BE2C (cell line): ENCODE results near the gene FAM83F.
A peak's percentile ranks its signal among the peaks of the same experiment; 100 is the strongest.
"Not testable (repeated sequence)": the region's sequence is repeated elsewhere in the genome, so short reads cannot be mapped to it uniquely, and the experiment has no call there.

Experiments used
- DNase-seq: peaks from one replicate; pipeline ENCODE4 v3.0.0-alpha.2; 2020
- H3K27me3 ChIP-seq: fragments of 250-450 bp; sonication (Bioruptor Pico); 2 replicates; pipeline ENCODE4 v1.5.1; 2020; ENCODE audit warnings: mild to moderate bottlenecking
- H3K36me3 ChIP-seq: fragments of 250-450 bp; sonication (Bioruptor Pico); 2 replicates; pipeline ENCODE4 v1.5.1; 2020; ENCODE audit warnings: mild to moderate bottlenecking
- H3K4me1 ChIP-seq: fragments of 250-450 bp; sonication (Bioruptor Pico); 2 replicates; pipeline ENCODE4 v1.5.1; 2020
- H3K4me3 ChIP-seq: 2 replicates; pipeline ENCODE4 v1.5.1; 2011; ENCODE audit warnings: low read depth, low read length
- H3K9me3 ChIP-seq: fragments of 250-450 bp; sonication (Bioruptor Pico); 2 replicates; pipeline ENCODE4 v1.5.1; 2020
- CTCF ChIP-seq: IDR thresholded peaks from 2 replicates; pipeline ENCODE4 v1.5.1; 2012; ENCODE audit warnings: mild to moderate bottlenecking, low read depth, low read length

FAM83F gene

GRCh38 chr22:40024201-40025061, 29.7 kb downstream of the FAM83F start:
- H3K27me3 ChIP-seq: no peaks in the 10 kb centered on the region
- peaks cover 4% of the 10 kb centered on the region for H3K4me1 ChIP-seq
- peak; percentile 80 for DNase-seq
- no peak overlapping the region for H3K4me3 ChIP-seq
- no peaks in the 10 kb centered on the region for H3K36me3 ChIP-seq
- no peaks in the 10 kb centered on the region for H3K9me3 ChIP-seq
- TF ChIP-seq CTCF: peak; percentile 94

DNA sequence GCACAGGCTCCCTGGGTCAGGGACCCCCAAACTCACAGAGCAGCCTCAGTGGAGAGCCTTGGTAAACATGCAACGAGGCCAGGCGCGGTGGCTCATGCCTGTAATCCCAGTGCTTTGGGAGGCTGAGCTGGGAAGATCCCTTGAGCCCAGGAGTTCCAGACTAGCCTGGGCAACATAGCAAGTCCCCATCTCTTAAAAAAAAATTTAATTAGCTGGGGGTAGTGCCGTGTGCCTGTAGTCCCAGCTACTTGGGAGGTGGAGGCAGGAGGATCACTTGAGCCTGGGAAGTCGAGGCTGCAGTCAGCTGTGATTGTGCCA, 30.3 kb downstream of the FAM83F start:
- H3K4me1 ChIP-seq, H3K4me3 ChIP-seq, H3K9me3 ChIP-seq, H3K36me3 ChIP-seq, DNase-seq, H3K27me3 ChIP-seq: not testable (repeated sequence)

GRCh38 chr22:40025856-40026255, 31.1 kb downstream of the FAM83F start:
- peaks cover 4% of the 10 kb centered on the region for H3K4me1 ChIP-seq
- H3K9me3 ChIP-seq: no peaks in the 10 kb centered on the region
- no peaks in the 10 kb centered on the region for H3K36me3 ChIP-seq
- no peak for DNase-seq
- H3K27me3 ChIP-seq: no peaks in the 10 kb centered on the region
- no peak overlapping the region for H3K4me3 ChIP-seq
- no peak for TF ChIP-seq CTCF

- Histone ChIP-seq H3K9me3 (no peaks in the 10 kb centered on the region), H3K4me1 (peaks cover 4% of the 10 kb centered on the region), H3K36me3 (no peaks in the 10 kb centered on the region), H3K27me3 (no peaks in the 10 kb centered on the region), H3K4me3 (no peak overlapping the region)
- TF ChIP-seq CTCF: no peak
- DNase-seq: no peak
Measured at GRCh38 chr22:40026641-40027040, 31.9 kb downstream of the FAM83F start.

DNA sequence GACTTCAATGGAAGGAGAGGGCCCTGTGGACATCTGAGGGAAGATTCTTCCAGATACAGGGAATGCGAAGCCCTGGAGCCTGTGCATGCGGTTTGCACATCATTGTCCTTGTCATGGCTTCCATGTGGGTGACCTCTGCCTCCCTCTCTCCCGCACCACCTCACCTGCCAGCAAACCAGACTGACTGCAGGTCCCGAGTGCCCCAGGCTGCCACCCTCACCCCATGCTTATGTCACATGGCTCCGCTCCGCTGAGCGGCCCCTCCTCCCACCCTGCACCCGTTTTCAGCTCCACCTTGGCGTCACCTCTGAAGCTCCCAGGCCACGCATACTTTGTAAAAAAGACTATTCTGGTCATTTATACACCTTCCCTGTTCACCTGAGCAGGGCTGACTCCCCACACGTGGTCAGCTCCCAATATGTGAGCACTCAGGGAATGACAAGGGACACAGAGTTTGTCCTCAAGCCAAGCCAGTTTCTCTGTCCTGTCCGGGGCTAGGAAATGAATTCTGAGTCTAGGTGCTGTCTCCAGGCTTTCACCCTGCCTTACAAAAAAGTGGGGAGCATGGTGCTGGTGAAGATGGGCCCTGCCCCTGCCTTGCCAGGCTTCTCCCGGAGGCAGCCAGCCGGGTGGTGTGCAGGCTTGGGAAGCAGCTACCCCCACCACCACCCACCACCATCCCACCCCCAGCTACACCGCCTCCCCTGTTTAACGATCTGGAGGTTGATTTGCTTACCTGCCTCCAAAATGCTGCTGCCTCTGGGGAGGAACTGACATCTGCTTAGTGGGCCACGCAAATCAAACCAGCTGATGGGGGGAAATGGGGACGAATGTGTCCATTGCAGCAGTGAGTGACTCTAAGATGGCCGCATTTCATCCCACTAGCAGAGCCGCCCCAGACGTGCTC, 32.7 kb downstream of the FAM83F start:
- H3K4me3 ChIP-seq: no peak overlapping the region
- no peak for TF ChIP-seq CTCF
- H3K9me3 ChIP-seq: no peaks in the 10 kb centered on the region
- no peaks in the 10 kb centered on the region for H3K27me3 ChIP-seq
- no peak for DNase-seq
- peaks cover 4% of the 10 kb centered on the region for H3K4me1 ChIP-seq
- no peaks in the 10 kb centered on the region for H3K36me3 ChIP-seq

GRCh38 chr22:40028098-40028425, 33.3 kb downstream of the FAM83F start:
- no peaks in the 10 kb centered on the region for H3K36me3 ChIP-seq
- no peak overlapping the region for H3K4me3 ChIP-seq
- no peak for DNase-seq
- H3K27me3 ChIP-seq: no peaks in the 10 kb centered on the region
- TF ChIP-seq CTCF: no peak
- H3K4me1 ChIP-seq: peaks cover 4% of the 10 kb centered on the region
- no peaks in the 10 kb centered on the region for H3K9me3 ChIP-seq
